ENCODE measurements around the gene YWHAG. TPM values are rescaled to one million over a fixed set of nuclear protein-coding genes. Genes with fewer than 3 reads are reported as not detected.

The YWHAG gene
- total and polyA plus RNA-seq, 2 of the 13 experiments (the other 11 are each of a cell fraction or from before 2014, with no cell fraction given) = 36.9 to 67.5 TPM

- TF ChIP-seq PAXIP1 (CRISPR knock-in tag; conservative IDR thresholded peaks at IDR 0.05) = no peak
- 0 out of 2 replicates have a peak, but pooled peaks have one; percentile 27 for TF ChIP-seq SIN3A (IDR thresholded peaks at IDR 0.05; ENCODE audit: borderline replicate concordance, low read depth, low read length)
- no peak for TF ChIP-seq CREB1 (IDR thresholded peaks at IDR 0.05)
- TF ChIP-seq CREB1 (CRISPR knock-in tag; IDR thresholded peaks at IDR 0.05) = peak; percentile 16; the same call in 1 of the 2 replicates
- no peak for TF ChIP-seq HNRNPK (IDR thresholded peaks at IDR 0.05; ENCODE audit: low read depth, low read length, poor library complexity, severe bottlenecking)
- no peak for TF ChIP-seq SRSF1 (optimal IDR thresholded peaks at IDR 0.05; ENCODE audit: low read depth, low read length)
- TF ChIP-seq ZBTB49 (CRISPR knock-in tag; IDR thresholded peaks at IDR 0.05; ENCODE audit: borderline replicate concordance) = no peak
- peak; percentile 94 for TF ChIP-seq ZNF687 (CRISPR knock-in tag; IDR thresholded peaks at IDR 0.05)
- TF ChIP-seq ZBTB39 (CRISPR knock-in tag; IDR thresholded peaks at IDR 0.05) = no peak
- TF ChIP-seq MLLT10 (CRISPR knock-in tag; IDR thresholded peaks at IDR 0.05) = no peak
- no peak for TF ChIP-seq NR2F6 (IDR thresholded peaks at IDR 0.05)
- TF ChIP-seq NR2F6 (CRISPR knock-in tag; IDR thresholded peaks at IDR 0.05) = 0 out of 2 replicates have a peak, but pooled peaks have one; percentile 9
- no peak; the same call in 1 of the 2 replicates for TF ChIP-seq YEATS2 (CRISPR knock-in tag; IDR thresholded peaks at IDR 0.05; ENCODE audit: borderline replicate concordance)
- no peak for TF ChIP-seq ZFYVE20 (CRISPR knock-in tag; IDR thresholded peaks at IDR 0.05; ENCODE audit: borderline replicate concordance, low read depth)
- no peak for TF ChIP-seq ZBTB25 (CRISPR knock-in tag; IDR thresholded peaks at IDR 0.05)
- TF ChIP-seq ZNF335 (CRISPR knock-in tag; IDR thresholded peaks at IDR 0.05) = no peak
Measured at GRCh38 chr7:76294344-76295024, 64.3 kb downstream of the YWHAG start (continued).
